Subcutaneous abdominal adipose tissue (tissue), 5 donors: ENCODE measurements around the gene MDM1.

Experiments
- H3K27ac ChIP-seq: one replicate; pipeline ENCODE4 v1.7.0; 2013; ENCODE audit warnings: low read depth, mild to moderate bottlenecking, inconsistent platforms, low read length, moderate library complexity
- H3K27me3 ChIP-seq, 5 donors: one replicate each; pipeline ENCODE4 v1.7.0; 2013; ENCODE audit warnings: low read length in 5 of 5, inconsistent platforms in 1 of 5; ENCODE audit not compliant: control insufficient read depth in 5 of 5, insufficient read depth in 4 of 5
- H3K36me3 ChIP-seq, 5 donors: one replicate each; pipeline ENCODE4 v1.7.0; 2013; ENCODE audit warnings: low read length in 5 of 5; ENCODE audit not compliant: control insufficient read depth in 5 of 5, insufficient read depth in 5 of 5
- H3K4me1 ChIP-seq, 5 donors: one replicate each; pipeline ENCODE4 v1.7.0; 2013; ENCODE audit warnings: low read length in 5 of 5, mild to moderate bottlenecking in 3 of 5, moderate library complexity in 1 of 5; ENCODE audit not compliant: control insufficient read depth in 5 of 5, insufficient read depth in 5 of 5
- H3K4me3 ChIP-seq, 5 donors: one replicate each; pipeline ENCODE4 v1.7.0; 2013; ENCODE audit warnings: low read length in 5 of 5, low read depth in 1 of 5
- H3K9ac ChIP-seq, 5 donors: one replicate each; pipeline ENCODE4 v1.7.0; 2013; ENCODE audit warnings: low read length in 5 of 5, mild to moderate bottlenecking in 4 of 5, moderate library complexity in 3 of 5
- H3K9me3 ChIP-seq, 5 donors: one replicate each; pipeline ENCODE4 v1.7.0; 2013; ENCODE audit warnings: low read length in 5 of 5; ENCODE audit not compliant: control insufficient read depth in 5 of 5
- donor health status: healthy.
- donor health status: healthy.
- donor health status: healthy.
- donor health status: healthy.
- donor health status: healthy.

MDM1 gene

DNA sequence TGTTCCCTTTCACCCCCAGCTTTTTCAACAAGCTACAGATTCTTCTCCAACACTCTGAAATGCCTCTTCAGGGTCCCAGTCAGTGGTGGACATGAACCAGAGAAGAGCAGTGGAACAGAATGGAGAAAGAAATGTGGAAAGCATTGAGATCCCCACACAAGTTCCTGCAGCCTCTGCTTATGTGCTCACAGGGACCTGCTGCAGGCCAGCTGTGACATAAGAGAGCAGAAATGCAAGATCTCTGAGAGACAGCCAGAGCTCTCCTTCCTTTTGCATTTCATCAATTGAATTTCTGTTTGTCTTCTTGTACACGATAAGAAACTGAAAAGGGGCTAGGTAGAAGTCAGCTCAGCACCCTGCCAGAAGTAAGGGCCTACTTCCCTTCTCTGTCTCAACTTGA is 6.2 kb downstream of the MDM1 start:
- no peak overlapping the region for H3K27ac ChIP-seq
- peaks cover 0 to 6% (median 2%) of the 10 kb centered on the region in 5 donors for H3K4me1 ChIP-seq
- no peaks in the 10 kb centered on the region for H3K9me3 ChIP-seq
- peaks cover 0 to 26% (median 10%) of the 10 kb centered on the region in 5 donors for H3K36me3 ChIP-seq
- no peaks in the 10 kb centered on the region for H3K27me3 ChIP-seq
- no peak overlapping the region for H3K4me3 ChIP-seq
- no peak overlapping the region for H3K9ac ChIP-seq

DNA sequence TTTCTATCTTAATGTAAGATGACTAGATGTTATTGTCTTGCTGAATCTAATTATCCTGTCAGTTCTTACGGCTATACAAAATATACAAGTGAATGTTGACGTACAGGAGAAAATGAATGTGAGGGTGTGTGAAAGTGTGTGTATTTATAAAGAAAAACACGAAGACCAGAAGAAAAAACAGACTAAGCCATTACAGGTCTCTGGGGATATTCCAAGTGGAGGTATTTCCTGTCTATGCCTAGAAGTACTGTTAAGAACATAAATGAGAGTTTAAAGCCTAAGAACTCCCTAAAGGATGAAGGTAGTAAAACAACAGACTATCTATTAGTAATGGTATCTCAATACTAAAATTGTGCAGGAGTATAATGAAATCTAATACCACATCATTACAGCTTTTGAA is 7.6 kb downstream of the MDM1 start:
- no peak overlapping the region for H3K9ac ChIP-seq
- H3K27ac ChIP-seq, result no peak overlapping the region
- no peaks in the 10 kb centered on the region for H3K9me3 ChIP-seq
- no peak overlapping the region for H3K4me3 ChIP-seq
- H3K4me1 ChIP-seq, result peaks cover 0 to 7% (median 2%) of the 10 kb centered on the region in 5 donors
- no peaks in the 10 kb centered on the region for H3K27me3 ChIP-seq
- peaks cover 0 to 23% (median 10%) of the 10 kb centered on the region in 5 donors for H3K36me3 ChIP-seq

DNA sequence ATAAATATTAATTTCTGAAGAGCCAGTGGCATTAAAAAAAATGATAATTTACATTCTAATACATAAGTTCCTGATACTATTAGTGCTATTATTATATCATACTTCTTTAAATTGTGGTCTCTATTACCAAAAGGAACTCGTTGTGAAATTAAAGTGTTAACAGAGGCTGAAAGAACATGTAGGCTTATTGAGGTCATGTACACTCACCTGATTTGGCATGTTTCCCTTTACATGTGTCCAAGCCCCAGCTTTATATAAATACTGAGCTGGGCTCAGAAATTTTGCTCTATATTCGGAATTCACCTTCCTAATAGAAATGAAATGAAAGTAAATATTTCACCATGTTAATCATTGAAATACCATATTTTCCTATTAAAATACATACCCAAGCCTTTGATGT is 11.0 kb downstream of the MDM1 start:
- H3K27ac ChIP-seq, result no peak overlapping the region
- H3K4me1 ChIP-seq, result peaks cover 0 to 4% (median 0%) of the 10 kb centered on the region in 5 donors
- H3K36me3 ChIP-seq, result peaks cover 0 to 15% (median 8%) of the 10 kb centered on the region in 5 donors
- no peak overlapping the region for H3K4me3 ChIP-seq
- no peaks in the 10 kb centered on the region for H3K9me3 ChIP-seq
- H3K9ac ChIP-seq, result no peak overlapping the region
- H3K27me3 ChIP-seq, result no peaks in the 10 kb centered on the region

DNA sequence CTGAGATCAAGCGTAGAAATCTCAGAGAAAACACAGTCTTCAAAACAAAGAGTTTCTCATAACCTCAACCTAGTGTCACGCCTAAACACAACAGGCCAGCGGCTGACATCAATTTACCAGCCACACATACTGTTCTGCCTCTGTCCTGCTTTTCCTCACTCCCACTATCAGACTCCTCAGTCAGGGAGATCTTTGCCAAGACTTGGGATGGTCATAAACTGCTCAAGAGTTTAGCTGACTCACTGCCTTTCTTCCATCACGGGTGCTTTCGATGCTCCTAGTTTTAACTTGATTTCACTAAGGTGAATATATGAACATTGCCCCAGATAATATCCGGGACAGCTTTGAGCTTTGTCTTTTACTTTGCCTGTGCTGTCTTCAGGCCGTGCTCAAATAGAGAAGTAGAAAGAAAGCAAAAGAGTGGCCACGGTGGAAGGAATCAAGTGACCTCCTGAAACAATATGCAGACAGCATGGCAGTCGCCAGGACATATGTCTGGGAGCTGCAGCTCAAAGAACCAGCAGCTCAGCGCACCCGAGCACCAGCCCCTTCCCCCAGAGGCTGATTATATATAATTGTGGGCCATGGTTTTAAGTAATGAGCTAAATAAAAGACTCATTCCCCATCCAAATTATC is 12.1 kb downstream of the MDM1 start:
- no peak overlapping the region for H3K9ac ChIP-seq
- H3K9me3 ChIP-seq, result no peaks in the 10 kb centered on the region
- peaks cover 0 to 14% (median 6%) of the 10 kb centered on the region in 5 donors for H3K36me3 ChIP-seq
- H3K27ac ChIP-seq, result no peak overlapping the region
- H3K4me1 ChIP-seq, result peaks cover 0 to 4% (median 0%) of the 10 kb centered on the region in 5 donors
- H3K4me3 ChIP-seq, result no peak overlapping the region
- no peaks in the 10 kb centered on the region for H3K27me3 ChIP-seq

DNA sequence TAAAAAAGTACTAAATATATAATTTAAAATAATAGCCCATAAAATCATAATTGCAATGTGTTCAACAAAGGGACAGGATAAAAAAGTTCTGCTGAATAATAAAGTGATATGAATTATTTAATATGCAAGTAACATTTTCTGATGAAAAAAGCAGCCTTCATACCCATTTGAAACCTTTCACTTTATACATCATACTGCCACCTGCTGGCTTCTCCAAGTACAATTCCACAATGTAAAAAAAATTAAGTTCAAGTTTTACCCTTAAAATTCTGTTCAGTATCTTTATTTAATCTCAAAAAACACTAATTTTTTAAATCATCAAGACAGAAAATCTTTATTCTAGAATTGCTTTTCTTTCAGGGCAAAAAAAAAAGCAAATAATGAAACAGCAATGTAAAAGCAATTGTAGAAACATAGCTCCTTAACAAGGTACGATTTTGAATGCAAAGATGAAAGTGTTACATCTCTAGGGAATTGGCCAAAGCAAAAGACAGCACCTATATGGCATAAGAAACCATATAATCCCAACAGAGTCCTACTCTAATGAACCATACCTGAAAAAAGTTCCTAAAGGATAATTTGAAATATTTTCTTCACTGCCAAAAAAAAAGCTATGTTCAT is 15.0 kb downstream of the MDM1 start:
- H3K27ac ChIP-seq, result no peak overlapping the region
- H3K27me3 ChIP-seq, result no peaks in the 10 kb centered on the region
- no peak overlapping the region for H3K9ac ChIP-seq

DNA sequence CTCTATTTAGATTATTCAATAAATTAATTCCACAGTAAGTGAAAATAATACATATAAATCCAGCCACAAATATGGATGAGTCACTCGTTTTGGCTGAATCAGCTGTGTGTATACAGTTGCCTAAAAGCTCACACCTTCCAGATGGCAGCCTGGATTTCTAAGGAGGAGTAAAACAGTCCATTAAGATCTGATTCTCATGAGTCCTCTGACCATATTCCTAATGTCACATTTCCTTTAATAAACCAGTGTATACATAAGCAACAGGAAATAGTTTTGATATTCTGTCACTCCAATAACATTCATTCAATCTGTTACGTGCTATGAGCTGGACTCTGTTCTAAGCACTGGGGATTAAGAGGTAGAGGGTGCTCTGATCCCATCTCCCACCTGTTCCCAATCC is 21.8 kb downstream of the MDM1 start:
- no peak overlapping the region for H3K9ac ChIP-seq
- H3K4me1 ChIP-seq, result peaks cover 0 to 3% (median 0%) of the 10 kb centered on the region in 5 donors
- no peaks in the 10 kb centered on the region for H3K9me3 ChIP-seq
- no peaks in the 10 kb centered on the region for H3K27me3 ChIP-seq
- H3K4me3 ChIP-seq, result no peak overlapping the region
- no peak overlapping the region for H3K27ac ChIP-seq
- H3K36me3 ChIP-seq, result peaks cover 42 to 59% (median 51%) of the 10 kb centered on the region in 5 donors

More for the DNA sequence above, 15.0 kb downstream of the MDM1 start:
- H3K4me1 ChIP-seq, result peaks cover 0 to 4% (median 0%) of the 10 kb centered on the region in 5 donors
- peaks cover 18 to 32% (median 20%) of the 10 kb centered on the region in 5 donors for H3K36me3 ChIP-seq
- H3K4me3 ChIP-seq, result no peak overlapping the region
- no peaks in the 10 kb centered on the region for H3K9me3 ChIP-seq

DNA sequence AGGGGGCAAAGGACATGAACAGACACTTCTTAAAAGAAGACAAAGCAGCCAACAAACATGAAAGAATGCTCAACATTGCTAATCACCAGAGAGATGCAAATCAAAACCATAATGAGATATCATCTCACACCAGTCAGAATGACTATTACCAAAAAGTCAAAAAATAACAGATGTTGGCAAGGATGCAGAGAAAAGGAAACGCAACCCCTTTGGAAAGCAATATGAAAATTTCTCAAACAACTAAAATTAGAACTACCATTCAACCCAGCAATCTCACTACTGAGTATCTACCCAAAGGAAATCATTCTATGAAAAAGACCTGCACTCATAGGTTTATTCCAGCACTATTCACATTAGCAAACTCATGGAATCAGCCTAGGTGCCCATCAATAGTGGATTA is 25.6 kb downstream of the MDM1 start:
- H3K36me3 ChIP-seq, result peaks cover 21 to 41% (median 28%) of the 10 kb centered on the region in 5 donors
- H3K4me3 ChIP-seq, result no peak overlapping the region
- no peak overlapping the region for H3K27ac ChIP-seq
- no peak overlapping the region for H3K9ac ChIP-seq
- H3K9me3 ChIP-seq, result no peaks in the 10 kb centered on the region
- H3K27me3 ChIP-seq, result no peaks in the 10 kb centered on the region
- peaks cover 0 to 9% (median 0%) of the 10 kb centered on the region in 5 donors for H3K4me1 ChIP-seq

DNA sequence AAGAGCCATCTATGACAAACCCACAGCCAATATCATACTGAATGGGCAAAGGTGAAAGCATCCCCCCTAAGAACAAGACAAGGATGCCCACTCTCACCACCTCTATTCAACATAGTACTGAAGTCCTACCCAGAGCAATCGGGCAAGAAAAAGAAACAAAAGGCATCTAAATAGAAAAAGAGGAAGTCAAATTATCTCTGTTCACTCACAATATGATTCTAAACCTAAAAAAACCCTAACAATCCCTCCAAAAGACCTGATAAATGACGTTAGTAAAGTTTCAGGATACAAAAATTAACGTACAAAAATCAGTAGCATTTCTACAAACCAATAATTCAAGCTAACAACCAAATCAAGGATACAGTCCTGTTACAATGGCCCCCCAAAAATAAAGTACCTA is 26.9 kb downstream of the MDM1 start:
- Histone ChIP-seq H3K9me3 (peaks cover 0 to 2% (median 0%) of the 10 kb centered on the region in 5 donors), H3K9ac (no peak overlapping the region), H3K36me3 (peaks cover 13 to 33% (median 17%) of the 10 kb centered on the region in 5 donors), H3K27me3 (no peaks in the 10 kb centered on the region), H3K4me1 (peaks cover 0 to 9% (median 0%) of the 10 kb centered on the region in 5 donors), H3K27ac (no peak overlapping the region), H3K4me3 (no peak overlapping the region)

DNA sequence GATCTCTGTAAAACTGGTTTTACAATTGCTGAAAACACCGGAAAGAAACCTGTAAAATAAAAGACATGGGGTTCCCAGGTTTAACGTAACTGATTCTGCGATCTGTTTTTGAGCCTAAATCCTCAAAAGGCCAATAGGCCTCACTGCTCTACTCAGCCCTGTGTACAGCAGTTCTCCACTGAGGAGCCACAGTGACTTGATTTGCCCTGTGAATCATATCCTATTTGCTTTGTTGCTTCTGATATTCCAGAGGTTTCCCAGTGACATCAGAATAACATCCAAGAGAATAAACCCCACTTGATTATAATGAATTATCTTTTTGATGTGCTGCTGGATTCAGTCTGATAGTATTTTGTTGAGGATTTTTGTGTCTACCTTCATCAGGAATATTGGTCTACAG is 27.5 kb downstream of the MDM1 start:
- Histone ChIP-seq H3K9me3 (peaks cover 0 to 3% (median 0%) of the 10 kb centered on the region in 5 donors), H3K4me1 (peaks cover 0 to 9% (median 0%) of the 10 kb centered on the region in 5 donors), H3K4me3 (no peak overlapping the region), H3K27ac (no peak overlapping the region), H3K9ac (no peak overlapping the region), H3K36me3 (peaks cover 7 to 27% (median 17%) of the 10 kb centered on the region in 5 donors), H3K27me3 (no peaks in the 10 kb centered on the region)

DNA sequence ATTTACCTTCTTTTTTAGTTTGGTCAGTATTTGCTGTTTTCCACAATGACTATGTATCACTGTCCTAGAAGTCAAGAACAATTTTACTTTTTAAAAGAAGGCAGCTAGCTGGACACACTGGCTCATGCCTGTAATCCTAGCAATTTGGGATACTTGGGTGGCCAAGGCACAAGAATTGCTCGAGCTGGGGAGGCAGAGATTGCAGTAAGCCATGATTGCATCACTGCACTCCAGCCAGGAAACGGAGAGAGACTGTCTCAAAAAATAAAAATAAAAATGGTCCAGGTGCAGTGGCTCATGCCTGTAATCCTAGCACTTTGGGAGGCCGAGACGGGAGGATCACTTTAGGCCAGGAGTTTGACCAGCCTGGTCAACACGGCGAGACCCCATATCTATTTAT is 28.3 kb downstream of the MDM1 start:
- Histone ChIP-seq H3K9me3 (peaks cover 0 to 3% (median 0%) of the 10 kb centered on the region in 5 donors), H3K9ac (no peak overlapping the region), H3K4me1 (peaks cover 0 to 9% (median 0%) of the 10 kb centered on the region in 5 donors), H3K36me3 (peaks cover 3 to 19% (median 13%) of the 10 kb centered on the region in 5 donors), H3K27me3 (no peaks in the 10 kb centered on the region), H3K4me3 (no peak overlapping the region), H3K27ac (no peak overlapping the region)
